Eye (tissue), 1 donor: ENCODE results near the gene GAREM2.
"Not testable (repeated sequence)": the region's sequence is repeated elsewhere in the genome, so short reads cannot be mapped to it uniquely, and the experiment has no call there.

ENCODE experiments used
- DNase-seq: peaks from one replicate; pipeline ENCODE4 v3.0.0-alpha.2; 2015

GAREM2 gene

GRCh38 chr2:26172871-26173775, at the start of gene GAREM2:
TSS of gene GAREM2 (plus strand) at chr2:26173088. CDS start at chr2:26173221, 133 bp downstream.
- DNase-seq: peak; percentile 53

GRCh38 chr2:26123426-26123825, 49.5 kb upstream of the GAREM2 start:
- DNase-seq: no peak

DNA sequence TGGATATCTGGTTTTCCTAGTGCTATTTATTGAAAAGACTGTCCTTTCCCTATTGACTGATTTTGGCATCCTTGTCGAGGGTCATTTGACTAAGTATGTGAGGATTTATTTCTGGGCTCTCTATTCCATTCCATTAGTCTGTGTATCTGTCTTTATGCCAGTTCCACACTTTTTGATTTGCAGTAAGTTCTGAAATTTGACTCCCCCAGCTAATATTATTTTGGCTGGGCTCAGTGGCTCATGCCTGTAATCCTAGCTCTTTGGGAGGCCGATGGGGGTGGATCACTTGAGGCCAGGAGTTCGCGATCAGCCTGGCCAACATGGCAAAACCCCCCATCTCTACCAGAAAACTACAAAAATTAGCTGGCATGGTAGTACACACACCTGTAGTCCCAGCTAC, 46.8 kb upstream of the GAREM2 start:
- no peak for DNase-seq

GRCh38 chr2:26128176-26128575, 44.7 kb upstream of the GAREM2 start:
- no peak for DNase-seq

- DNase-seq: no peak
Observed at GRCh38 chr2:26130763-26131162, 42.1 kb upstream of the GAREM2 start.

DNA sequence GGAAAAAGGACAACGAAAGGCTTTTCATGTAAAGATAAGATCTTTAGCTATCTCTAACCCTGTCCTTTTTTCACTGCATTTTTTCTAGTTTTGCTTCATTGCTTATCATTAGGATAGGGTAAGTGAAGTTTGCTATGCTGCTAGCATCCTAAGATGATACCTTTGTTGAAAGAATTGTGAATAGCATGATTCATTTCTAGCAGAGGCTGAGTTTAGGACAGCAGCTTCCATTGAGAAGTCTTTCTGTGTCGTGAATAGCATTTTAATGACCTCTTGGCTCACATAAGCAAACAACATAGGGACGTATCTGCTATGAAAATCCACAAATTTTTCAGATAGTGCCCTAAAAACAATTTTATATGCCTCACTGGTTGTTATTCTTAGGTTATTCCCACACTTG, 36.4 kb upstream of the GAREM2 start:
- no peak for DNase-seq

DNA sequence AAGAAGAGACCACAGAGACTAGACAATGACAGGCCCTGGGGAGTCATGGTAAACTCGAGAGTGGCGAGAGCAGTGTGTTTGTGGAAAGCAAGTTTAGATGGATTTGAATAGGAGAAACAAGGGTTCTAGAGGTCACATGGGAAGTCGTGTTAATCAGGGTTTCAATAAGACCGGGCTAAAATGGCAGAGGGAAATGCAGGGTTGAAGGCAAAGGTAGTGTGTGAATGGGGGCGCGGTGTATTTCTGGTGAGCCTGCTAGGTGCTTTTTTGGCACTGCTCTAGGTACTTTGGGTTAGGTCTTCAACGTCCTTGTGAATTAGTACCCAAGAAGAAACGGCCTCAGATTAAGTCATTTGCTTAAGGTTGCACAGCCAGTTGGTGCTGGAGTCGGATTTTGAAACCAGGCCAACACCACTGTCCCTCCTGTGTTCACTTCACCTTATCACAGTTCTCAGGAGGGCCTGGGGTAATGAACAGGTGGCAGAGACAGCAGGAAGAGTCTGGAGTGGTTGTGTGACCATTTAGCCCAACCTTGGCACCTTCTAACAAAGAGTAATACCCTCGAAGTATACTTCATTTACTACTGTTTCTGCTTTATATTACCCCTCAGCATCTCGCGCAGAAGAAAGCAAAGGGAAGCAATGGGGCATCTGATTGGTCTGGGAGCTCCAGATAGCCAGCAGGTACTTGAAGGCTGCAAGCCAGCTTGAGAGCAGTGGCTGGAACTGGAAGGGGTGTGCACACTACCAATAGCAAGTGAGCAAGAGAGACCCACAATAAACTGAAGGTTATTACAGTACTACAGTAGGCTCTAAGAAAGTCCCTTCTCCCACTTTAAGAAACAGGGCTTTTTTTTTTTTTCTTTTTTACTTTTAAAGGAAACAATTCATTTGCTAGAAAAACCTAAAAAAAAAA, 33.4 kb upstream of the GAREM2 start:
- DNase-seq: peak; percentile 18

GRCh38 chr2:26141145-26141769, 31.6 kb upstream of the GAREM2 start:
- no peak for DNase-seq

DNA sequence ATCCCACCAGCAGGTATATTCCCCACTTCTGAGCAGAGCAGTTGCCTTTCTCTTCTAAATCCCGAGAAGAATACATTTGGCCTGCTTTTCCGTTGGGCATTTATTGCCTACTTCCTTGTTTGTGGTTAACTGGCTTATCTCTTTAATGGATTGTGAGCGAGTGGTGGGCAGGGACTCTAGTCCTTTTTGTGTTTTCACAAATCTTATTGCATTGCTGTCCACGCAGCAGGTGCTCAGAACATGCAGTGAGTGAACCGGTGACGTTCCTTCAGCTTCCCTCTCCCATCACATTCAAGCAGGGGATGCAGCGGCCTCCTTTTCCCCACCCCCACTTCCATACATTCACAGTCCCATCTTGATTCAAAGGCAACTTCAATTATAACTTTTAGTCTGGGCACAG, 28.9 kb upstream of the GAREM2 start:
- no peak for DNase-seq

DNA sequence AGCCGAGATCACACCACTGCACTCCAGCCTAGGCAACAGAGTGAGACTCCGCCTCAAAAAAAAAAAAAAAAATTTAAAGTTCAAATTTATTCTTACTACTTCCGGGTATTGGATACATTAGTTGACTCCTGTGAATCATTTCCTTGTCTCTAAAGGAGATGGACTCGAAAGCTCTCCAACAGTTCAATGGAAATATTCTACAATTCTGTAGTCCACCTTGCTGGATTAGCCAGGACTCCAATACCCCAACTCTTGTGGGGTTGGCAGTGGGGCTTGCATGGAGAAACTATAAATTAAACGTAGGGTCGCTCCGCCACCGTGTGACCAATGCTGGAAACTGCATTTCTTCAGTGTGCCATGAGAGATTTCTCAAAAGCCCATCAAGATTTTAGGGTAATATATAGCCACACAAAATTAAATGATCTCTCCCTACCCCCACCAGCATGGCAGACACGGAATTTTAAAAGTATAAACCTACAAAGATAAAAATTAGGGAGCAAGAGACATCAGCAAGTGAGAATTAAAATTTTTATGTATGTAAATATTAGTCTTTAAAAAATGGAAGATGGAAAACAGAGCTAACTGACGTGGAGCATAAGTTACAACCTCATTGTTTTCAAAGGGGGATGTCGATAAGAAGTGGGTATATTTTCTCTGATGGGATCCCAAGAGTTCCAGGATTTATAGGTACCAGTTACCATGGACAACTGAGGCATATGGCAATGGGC, 27.8 kb upstream of the GAREM2 start:
- DNase-seq: peak; percentile 84

- DNase-seq: no peak
Observed at GRCh38 chr2:26148501-26148900, 24.4 kb upstream of the GAREM2 start.

GRCh38 chr2:26150243-26150642, 22.6 kb upstream of the GAREM2 start:
- DNase-seq: no peak

DNA sequence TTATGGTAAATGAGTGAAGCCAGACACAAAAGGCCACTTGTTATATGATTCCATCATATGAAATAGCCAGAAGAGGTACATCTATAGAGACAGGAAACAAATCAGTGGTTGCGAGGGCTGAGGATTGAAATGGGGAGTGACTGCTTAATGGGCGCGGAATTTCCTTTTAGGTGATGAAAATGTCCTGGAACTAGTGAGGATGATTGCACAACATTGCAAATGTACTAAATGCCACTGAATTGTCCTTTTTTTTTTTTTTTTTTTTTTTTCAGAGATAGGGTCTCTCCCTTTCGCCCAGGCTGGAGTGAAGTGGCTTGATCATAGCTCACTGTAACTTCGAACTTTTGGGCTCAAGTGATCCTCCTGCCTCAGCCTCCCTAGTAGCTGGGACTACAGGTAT, 15.3 kb upstream of the GAREM2 start:
- DNase-seq: no peak

DNA sequence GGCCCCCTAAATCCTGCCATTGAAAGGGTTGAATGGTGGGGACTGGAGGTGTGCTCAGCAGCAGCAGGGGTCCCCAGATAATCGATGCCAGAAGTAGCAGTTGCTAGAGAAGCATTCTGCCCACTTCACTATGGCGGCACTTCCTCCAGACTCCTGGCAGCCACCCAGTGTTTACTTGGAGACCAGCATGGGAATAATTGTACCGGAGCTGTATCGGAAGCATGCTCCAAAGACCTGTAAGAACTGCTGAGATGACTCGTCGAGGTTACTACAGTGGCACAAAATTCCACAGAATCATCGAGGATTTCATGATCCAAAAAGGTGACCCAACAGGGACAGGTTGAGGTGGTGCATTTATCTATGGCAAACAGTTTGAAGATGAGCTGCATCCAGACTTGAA, 11.0 kb upstream of the GAREM2 start:
- no peak for DNase-seq

DNA sequence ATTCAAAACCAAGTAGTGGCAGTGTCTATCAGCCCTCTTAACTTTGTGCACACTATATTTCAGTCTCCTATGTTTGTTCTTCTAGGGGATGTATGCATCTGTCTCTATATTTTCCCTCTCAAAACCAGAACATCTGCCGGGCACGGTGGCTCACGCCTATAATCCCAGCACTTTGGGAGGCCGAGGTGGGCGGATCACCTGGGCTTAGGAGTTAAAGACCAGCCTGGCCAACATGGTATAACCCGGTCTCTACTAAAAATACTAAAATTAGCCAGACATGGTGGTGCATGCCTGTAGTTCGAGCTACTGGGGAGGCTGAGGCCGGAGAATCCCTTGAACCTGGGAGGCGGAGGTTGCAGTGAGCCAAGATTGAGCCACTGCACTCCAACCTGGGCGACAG, 9.9 kb upstream of the GAREM2 start:
- DNase-seq: no peak

GRCh38 chr2:26164231-26164630, 8.7 kb upstream of the GAREM2 start:
- no peak for DNase-seq

- no peak for DNase-seq
Observed at GRCh38 chr2:26164641-26165211, 8.2 kb upstream of the GAREM2 start.

GRCh38 chr2:26165403-26165802, 7.5 kb upstream of the GAREM2 start:
- no peak for DNase-seq

DNA sequence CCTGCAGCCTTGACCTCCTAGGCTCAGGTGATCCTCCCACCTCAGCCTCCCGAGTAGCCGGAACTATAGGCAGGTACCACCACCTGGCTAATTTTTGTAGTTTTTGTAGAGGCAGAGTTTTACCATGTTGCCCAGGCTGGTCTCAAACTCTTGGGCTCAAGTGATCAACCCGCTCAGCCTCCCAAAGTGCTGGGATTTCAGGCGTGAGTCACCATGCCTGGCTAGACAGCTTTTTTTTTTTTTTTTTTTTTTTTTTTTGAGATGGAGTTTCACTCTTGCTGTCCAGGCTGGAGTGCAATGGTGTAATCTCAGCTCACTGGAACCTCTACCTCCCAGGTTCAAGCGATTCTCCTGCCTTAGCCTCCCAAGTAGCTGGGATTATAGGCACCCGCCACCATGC, 6.3 kb upstream of the GAREM2 start:
- not testable (repeated sequence) for DNase-seq

DNA sequence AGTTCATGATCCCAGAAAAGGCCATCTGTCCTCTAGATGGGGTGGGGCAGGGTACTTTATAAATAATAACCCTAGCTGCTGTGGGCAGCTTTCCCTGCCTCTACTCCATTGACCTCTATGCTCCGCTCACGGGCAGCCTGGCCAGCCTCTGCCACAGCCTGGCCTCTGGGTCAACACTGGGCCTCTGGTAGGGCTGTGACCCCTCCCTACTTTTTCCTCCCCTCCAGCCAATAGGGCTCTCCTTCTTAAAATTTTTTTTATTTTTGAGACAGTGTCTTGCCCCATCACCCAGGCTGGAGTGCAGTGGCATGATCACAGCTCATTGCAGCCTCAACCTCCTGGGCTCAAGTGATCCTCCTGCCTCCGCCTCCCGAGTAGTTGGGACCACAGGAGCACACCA, 4.1 kb upstream of the GAREM2 start:
- DNase-seq: no peak

GRCh38 chr2:26169226-26169625, 3.7 kb upstream of the GAREM2 start:
- no peak for DNase-seq
